ENCODE data around the gene PEA15.

DNA sequence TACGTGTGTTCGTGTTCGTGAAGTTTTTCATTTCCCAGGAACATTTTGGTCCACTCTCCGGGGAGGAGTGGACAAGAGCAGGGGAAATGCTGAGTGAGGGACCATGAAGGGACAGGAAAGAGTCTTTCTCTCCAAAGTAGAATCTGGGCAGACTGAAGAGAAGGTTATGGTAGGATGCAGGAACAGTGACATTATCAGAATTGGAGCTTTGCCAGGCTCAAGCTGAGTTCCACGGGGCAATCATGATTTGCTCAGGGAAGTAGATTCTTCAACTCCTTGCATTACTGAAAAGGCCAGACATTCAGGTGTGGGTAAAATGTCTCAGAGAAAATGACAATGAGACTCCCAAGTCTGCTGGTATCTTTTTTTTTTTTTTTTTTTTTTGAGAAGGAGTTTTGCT, 37.2 kb upstream of the PEA15 start:
- TF ChIP-seq, protein P1, sequence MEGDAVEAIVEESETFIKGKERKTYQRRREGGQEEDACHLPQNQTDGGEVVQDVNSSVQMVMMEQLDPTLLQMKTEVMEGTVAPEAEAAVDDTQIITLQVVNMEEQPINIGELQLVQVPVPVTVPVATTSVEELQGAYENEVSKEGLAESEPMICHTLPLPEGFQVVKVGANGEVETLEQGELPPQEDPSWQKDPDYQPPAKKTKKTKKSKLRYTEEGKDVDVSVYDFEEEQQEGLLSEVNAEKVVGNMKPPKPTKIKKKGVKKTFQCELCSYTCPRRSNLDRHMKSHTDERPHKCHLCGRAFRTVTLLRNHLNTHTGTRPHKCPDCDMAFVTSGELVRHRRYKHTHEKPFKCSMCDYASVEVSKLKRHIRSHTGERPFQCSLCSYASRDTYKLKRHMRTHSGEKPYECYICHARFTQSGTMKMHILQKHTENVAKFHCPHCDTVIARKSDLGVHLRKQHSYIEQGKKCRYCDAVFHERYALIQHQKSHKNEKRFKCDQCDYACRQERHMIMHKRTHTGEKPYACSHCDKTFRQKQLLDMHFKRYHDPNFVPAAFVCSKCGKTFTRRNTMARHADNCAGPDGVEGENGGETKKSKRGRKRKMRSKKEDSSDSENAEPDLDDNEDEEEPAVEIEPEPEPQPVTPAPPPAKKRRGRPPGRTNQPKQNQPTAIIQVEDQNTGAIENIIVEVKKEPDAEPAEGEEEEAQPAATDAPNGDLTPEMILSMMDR (IDR thresholded peaks at IDR 0.05; ENCODE audit: low read depth, low read length): no peak
- TF ChIP-seq, protein P2, sequence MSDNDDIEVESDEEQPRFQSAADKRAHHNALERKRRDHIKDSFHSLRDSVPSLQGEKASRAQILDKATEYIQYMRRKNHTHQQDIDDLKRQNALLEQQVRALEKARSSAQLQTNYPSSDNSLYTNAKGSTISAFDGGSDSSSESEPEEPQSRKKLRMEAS (IDR thresholded peaks at IDR 0.05; ENCODE audit: low read depth, low read length): no peak
- TF ChIP-seq POLR2A (IDR thresholded peaks at IDR 0.05; ENCODE audit: extremely low read depth, insufficient read length) (no peak), MYC (IDR thresholded peaks at IDR 0.05; ENCODE audit: low read depth, low read length) (no peak)
